Nephron progenitor cell (in vitro differentiated cells): ENCODE data around the gene GPR50.

Source experiments
- DNase-seq: peaks from one replicate; pipeline ENCODE4 v3.0.0; 2021
- H3K27ac Mint-ChIP-seq: 2 replicates; pipeline ENCODE4 v1.8.0; 2021; ENCODE audit warnings: mild to moderate bottlenecking, moderate library complexity, mixed read lengths
- H3K27me3 Mint-ChIP-seq: 2 replicates; pipeline ENCODE4 v1.8.0; 2021; ENCODE audit warnings: mild to moderate bottlenecking, low read depth, mixed read lengths; ENCODE audit not compliant: poor library complexity
- H3K36me3 Mint-ChIP-seq: 2 replicates; pipeline ENCODE4 v1.8.0; 2021; ENCODE audit warnings: low read depth, mixed read lengths
- H3K4me1 Mint-ChIP-seq: 2 replicates; pipeline ENCODE4 v1.8.0; 2021; ENCODE audit warnings: mixed read lengths
- H3K4me3 Mint-ChIP-seq: 2 replicates; pipeline ENCODE4 v1.8.0; 2021; ENCODE audit warnings: mild to moderate bottlenecking, moderate library complexity, mixed read lengths
- H3K9me3 Mint-ChIP-seq: 2 replicates; pipeline ENCODE4 v1.8.0; 2021; ENCODE audit warnings: mild to moderate bottlenecking, moderate library complexity, mixed read lengths
- CTCF ChIP-seq: fragments of 200-600 bp; sonication (generic); IDR thresholded peaks from 2 replicates; pipeline ENCODE4 v1.5.0; 2021; ENCODE audit warnings: antibody characterized with exemption

GPR50 gene

GRCh38 chrX:151177141-151178027, 1.0 kb downstream of the GPR50 start:
- Mint-ChIP-seq H3K27ac (no peak overlapping the region), H3K9me3 (peaks cover 70% of the 10 kb centered on the region), H3K36me3 (peaks cover 15% of the 10 kb centered on the region), H3K4me1 (peaks cover 39% of the 10 kb centered on the region), H3K27me3 (peaks cover 88% of the 10 kb centered on the region), H3K4me3 (peak overlapping the region; percentile 83)
- TF ChIP-seq CTCF, result no peak
- peak; percentile 59 for DNase-seq

- peak overlapping the region; percentile 83 for H3K4me3 Mint-ChIP-seq
- H3K27ac Mint-ChIP-seq, result no peak overlapping the region
- peaks cover 67% of the 10 kb centered on the region for H3K9me3 Mint-ChIP-seq
- DNase-seq, result no peak
- H3K27me3 Mint-ChIP-seq, result peaks cover 88% of the 10 kb centered on the region
- peaks cover 15% of the 10 kb centered on the region for H3K36me3 Mint-ChIP-seq
- H3K4me1 Mint-ChIP-seq, result peaks cover 44% of the 10 kb centered on the region
- TF ChIP-seq CTCF, result no peak
Measured at GRCh38 chrX:151178746-151179145, 2.4 kb downstream of the GPR50 start.

DNA sequence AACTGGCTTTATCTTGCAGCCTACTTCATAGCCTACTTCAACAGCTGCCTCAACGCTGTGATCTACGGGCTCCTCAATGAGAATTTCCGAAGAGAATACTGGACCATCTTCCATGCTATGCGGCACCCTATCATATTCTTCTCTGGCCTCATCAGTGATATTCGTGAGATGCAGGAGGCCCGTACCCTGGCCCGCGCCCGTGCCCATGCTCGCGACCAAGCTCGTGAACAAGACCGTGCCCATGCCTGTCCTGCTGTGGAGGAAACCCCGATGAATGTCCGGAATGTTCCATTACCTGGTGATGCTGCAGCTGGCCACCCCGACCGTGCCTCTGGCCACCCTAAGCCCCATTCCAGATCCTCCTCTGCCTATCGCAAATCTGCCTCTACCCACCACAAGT, 4.0 kb downstream of the GPR50 start:
- DNase-seq, result no peak
- Mint-ChIP-seq H3K4me1 (peaks cover 34% of the 10 kb centered on the region), H3K36me3 (peaks cover 15% of the 10 kb centered on the region), H3K4me3 (no peak overlapping the region), H3K27me3 (peaks cover 81% of the 10 kb centered on the region), H3K27ac (no peak overlapping the region), H3K9me3 (peaks cover 57% of the 10 kb centered on the region)
- no peak for TF ChIP-seq CTCF

DNA sequence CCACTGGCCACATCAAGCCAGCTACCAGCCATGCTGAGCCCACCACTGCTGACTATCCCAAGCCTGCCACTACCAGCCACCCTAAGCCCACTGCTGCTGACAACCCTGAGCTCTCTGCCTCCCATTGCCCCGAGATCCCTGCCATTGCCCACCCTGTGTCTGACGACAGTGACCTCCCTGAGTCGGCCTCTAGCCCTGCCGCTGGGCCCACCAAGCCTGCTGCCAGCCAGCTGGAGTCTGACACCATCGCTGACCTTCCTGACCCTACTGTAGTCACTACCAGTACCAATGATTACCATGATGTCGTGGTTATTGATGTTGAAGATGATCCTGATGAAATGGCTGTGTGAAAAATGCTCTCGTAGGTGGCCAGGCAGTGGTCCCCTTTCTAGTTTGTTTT, 4.7 kb downstream of the GPR50 start:
- Mint-ChIP-seq H3K27ac (no peak overlapping the region), H3K4me3 (no peak overlapping the region), H3K36me3 (peaks cover 15% of the 10 kb centered on the region), H3K4me1 (peaks cover 33% of the 10 kb centered on the region), H3K9me3 (peaks cover 57% of the 10 kb centered on the region), H3K27me3 (peaks cover 74% of the 10 kb centered on the region)
- no peak for TF ChIP-seq CTCF
- no peak for DNase-seq

DNA sequence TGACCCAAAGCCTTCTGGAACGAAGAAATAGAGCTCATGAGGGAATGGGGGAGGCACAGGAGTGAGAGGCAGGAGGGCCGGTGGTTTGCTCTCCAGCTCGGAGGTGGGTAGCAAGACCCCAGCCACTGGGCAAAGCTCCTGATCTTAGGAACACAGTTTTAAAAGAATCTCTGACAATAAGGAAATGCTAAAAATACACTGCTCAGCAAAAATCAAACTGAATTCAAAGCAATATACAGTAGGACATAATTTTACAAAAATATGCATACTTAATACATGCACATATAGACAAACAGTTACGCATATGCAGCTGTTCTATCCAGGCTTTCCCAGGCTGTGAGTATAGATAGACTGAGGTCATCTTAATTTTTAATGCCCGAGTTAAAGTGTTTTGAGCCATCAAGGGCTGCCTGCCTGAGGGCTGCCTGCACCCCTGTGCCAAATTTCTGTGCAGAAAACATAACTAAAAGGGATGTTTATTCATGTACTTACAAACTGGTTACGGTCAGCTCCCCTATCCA, 6.9 kb downstream of the GPR50 start:
- Mint-ChIP-seq H3K27me3 (peaks cover 58% of the 10 kb centered on the region), H3K36me3 (peaks cover 15% of the 10 kb centered on the region), H3K9me3 (peaks cover 61% of the 10 kb centered on the region)

More for the DNA sequence above, 6.9 kb downstream of the GPR50 start:
- peaks cover 31% of the 10 kb centered on the region for H3K4me1 Mint-ChIP-seq
- H3K4me3 Mint-ChIP-seq, result no peak overlapping the region
- DNase-seq, result no peak
- TF ChIP-seq CTCF, result no peak
- H3K27ac Mint-ChIP-seq, result no peak overlapping the region
